ENCODE results near the gene ABCF3.

Gene ABCF3

DNA sequence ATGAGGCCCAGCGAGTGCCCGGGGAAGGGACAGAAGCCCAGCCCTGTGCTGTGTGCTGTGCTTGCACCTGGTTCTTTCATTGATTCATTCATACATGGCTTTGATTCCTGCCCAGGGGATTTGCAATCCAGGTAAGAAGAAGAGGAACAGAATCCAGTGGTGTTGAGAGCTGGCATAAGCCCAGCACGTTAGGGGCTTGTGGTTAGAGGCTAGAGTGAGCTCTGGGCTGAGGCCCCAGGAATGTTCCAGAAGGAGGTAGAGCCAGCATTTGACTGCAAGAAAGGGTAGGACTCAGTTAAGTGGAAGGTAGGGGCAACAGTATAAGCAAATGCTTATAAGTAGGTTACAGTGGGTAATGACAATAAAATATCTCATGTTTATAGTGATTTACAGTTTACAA, 45.7 kb downstream of the ABCF3 start:
- no peak for DNase-seq (ENCODE audit: low read depth)

DNA sequence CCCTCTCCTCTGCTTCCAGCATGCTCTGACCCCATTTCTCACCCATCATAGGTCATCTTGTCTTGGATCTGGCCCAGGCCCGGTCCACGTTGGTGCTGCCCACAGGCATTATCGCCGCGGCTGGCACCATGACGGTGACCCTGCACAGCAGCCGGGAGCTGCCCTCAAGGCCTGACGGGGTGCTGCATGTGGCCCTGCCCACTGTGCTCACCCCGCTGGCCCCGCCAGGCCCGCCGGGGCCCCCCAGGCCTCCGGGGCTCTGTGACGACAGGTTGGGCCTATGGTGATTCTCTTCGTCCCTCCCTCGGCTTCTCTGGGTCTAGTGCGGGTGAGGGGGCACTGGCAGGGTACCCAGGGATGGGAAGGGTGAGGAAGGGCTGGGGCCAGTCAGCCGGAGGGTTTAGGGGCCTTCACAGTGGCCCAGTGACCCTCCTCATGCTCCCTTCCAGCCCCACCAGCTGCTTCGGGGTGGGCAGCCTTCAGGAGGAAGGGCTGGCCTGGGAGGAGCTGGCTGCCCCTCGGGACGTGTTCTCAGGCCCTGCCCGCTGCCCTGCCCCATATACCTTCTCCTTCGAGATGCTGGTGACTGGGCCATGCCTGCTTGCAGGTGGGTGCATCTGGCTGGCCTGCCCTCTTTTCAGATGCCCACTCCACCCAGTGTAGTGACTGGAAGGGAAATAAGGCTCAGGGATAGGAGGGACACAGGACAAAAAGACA, 47.3 kb downstream of the ABCF3 start:
- DNase-seq (ENCODE audit: low read depth), result no peak

DNA sequence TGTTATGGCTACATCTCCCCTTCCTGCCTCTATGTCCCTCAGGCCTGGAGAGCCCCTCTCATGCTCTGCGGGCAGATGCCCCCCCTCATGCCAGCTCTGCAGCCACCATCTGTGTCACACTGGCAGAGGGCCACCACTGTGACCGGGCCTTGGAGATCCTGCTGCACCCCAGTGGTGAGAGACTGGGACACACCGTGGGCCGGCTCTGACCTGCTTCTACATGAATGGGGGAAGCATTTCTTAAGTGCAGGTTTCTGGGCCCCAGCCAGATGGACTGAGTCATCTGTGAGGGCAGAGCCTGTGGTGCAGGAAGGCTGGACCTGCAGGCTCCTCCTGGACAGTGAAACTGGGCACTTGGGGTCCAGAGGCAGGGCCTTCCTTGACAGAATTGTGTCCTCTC, 48.2 kb downstream of the ABCF3 start:
- DNase-seq (ENCODE audit: low read depth), result no peak

DNA sequence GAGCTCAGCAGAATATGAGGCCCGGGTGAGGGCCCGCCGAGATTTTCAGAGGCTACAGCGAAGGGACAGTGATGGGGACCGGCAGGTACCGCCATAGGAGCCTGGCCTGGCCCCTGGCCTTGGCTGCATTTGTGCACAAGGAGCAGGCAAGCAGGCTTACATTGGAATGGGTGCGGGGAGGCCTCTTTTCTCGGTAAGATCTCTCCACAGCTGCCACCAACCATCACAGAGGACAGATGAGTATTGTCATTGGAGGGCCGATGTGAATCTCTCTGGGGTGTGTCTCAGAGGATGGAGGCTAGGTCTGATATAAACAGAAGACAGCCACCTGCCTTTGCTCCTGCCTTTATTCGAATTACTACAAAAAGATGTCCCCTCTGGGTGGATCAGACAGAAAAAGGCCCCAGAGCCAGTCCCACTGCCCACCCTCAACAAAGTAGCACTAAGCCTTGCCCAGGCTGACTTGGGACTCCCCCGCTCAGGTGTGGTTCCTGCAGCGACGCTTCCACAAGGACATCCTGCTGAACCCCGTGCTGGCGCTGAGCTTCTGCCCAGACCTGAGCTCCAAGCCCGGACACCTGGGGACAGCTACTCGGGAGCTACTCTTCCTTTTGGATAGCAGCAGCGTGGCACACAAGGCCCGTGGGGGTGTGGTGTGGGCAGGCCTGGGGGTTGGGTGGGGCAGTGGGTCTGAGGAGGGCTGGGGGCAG, 48.8 kb downstream of the ABCF3 start:
- DNase-seq (ENCODE audit: low read depth), result no peak

DNA sequence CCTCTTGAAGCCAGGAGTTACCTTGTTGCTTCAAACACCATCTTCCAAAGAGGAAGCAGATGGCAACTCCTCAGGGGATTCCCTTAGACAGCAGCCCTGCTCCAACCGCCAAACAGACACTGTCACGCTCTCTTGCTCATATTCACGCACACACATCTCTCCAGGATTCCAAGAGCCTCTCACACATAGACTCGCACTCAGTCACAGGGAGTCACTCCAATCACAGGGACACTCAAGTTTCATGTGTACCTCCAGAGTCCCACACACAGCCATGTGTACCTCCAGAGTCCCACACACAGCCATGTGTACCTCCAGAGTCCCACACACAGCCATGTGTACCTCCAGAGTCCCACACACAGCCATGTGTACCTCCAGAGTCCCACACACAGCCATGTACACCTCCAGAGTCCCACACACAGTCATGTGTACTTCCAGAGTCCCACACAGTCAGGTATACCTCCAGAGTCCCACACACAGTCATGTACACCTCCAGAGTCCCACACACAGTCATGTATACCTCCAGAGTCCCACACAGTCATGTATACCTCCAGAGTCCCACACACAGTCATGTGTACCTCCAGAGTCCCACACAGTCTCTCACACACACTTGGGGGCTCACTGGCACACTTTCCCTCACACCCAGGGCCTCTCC, 49.5 kb downstream of the ABCF3 start:
- DNase-seq (ENCODE audit: low read depth), result no peak

DNA sequence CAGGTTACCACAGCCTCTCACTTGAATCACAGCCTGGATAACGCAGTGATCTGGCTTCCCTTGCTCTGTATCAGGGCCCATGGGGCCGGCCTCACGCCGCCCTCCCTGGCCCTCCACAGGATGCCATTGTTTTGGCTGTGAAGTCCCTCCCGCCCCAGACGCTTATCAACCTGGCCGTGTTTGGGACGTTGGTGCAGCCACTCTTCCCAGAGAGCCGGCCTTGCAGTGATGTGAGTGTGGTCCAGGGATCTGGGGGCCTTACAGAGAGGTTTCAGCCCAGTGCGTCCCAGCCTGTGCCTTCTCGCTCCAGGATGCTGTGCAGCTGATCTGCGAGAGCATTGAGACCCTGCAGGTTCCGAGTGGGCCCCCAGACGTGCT, 50.0 kb downstream of the ABCF3 start:
- DNase-seq (ENCODE audit: low read depth), result no peak

DNA sequence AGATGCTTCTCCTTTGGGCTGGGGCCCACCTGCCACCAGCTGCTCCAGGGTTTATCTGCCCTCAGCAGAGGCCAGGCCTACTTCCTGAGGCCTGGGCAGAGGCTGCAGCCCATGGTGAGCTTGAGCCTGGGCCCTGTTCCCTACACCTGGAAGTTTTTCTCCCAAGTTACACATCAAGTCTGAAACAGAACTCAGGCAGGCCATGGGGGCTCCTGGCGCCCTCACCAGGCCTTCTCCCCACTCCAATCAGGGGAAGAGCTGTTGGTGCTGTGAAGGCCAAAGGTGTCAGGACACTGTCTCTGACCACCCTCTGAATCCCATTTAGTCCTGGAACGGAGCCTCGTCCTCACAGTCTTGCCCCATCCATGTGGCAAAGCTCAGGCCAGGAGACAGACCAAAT, 50.6 kb downstream of the ABCF3 start:
- DNase-seq (ENCODE audit: low read depth), result no peak

DNA sequence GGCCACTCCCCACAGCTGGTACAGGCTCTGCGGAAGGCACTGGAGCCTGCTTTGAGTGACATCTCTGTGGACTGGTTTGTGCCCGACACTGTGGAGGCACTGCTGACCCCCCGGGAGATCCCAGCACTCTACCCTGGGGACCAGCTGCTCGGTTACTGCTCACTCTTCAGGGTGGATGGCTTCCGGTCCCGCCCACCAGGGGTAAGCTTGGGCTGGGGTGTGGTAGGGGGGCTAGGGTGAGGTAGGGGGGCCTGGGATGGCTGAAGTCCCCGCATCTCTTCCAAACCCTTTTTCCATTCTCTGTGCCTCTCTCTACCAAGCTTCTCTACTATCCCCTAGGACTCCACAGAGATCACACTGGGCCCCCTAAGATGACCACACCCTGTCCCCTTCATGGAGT, 51.2 kb downstream of the ABCF3 start:
- no peak for DNase-seq (ENCODE audit: low read depth)

DNA sequence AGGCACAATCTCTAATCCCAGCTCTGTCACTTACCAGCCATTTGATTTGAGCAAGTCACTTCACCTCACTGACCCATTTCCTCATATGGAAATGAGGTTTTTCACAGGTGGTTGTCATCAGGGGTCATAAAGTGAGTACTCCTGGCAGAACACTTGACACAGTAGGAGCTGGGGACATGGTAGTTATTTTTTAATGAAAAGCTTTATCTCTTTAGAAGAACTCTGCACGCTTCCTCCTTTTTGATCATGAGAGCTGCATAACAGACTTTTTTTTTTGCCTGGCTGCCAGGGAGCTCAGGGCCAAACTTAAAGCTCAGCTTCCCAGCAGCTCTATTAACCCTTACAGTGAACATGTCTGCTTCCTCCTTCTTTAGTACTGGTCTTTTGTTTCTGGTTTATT, 51.8 kb downstream of the ABCF3 start:
- DNase-seq (ENCODE audit: low read depth), result no peak

DNA sequence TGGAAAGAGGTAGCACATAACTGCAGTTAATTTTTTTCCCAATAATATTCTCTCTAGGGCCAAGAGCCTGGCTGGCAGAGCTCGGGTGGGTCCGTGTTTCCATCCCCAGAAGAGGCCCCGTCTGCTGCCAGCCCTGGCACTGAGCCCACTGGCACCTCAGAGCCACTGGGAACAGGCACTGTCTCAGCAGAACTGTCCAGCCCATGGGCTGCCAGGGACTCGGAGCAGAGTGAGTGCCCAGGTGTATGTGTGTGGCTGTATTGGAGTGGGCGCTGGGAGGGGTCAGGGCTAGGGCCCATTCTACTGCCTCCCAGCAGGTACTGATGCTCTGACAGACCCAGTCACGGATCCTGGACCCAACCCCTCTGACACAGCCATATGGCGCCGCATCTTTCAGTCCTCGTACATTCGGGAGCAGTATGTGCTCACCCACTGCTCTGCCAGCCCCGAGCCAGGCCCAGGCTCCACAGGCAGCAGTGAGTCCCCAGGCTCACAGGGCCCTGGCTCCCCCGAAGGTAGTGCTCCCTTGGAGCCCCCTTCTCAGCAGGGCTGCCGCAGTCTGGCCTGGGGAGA, 52.3 kb downstream of the ABCF3 start:
- DNase-seq (ENCODE audit: low read depth), result no peak

DNA sequence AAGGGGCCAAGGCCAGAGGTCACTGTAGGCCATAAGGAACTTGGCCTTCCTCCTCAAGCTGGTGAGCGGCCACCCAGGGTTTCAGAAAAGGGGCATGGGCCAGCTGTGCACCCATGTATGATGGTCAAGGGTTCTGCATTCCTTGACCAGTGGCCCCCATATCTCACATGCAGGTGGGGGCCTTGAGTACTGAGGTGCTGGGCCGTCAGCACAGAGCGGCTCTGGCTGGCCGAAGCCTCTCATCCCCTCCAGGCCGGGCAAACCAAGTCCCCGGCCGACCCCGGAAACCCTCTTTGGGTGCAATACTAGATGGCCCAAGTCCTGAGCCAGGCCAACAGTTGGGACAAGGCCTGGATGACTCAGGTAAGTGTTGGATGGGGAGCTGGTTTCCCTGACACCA, 53.2 kb downstream of the ABCF3 start:
- DNase-seq (ENCODE audit: low read depth), result no peak

DNA sequence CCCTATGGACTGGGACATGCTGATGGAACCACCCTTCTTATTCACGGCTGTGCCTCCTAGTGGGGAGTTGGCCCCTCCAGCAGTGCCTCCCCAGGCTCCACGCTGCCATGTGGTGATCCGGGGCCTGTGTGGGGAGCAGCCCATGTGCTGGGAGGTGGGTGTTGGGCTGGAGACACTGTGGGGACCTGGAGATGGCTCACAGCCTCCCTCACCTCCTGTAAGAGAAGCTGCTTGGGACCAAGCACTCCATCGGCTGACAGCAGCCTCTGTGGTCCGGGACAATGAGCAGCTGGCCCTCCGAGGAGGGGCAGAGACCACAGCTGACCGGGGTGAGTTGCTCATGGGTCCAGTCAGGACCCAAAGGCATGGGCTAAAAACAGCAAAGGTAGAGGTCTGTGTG, 53.7 kb downstream of the ABCF3 start:
- DNase-seq (ENCODE audit: low read depth), result no peak

DNA sequence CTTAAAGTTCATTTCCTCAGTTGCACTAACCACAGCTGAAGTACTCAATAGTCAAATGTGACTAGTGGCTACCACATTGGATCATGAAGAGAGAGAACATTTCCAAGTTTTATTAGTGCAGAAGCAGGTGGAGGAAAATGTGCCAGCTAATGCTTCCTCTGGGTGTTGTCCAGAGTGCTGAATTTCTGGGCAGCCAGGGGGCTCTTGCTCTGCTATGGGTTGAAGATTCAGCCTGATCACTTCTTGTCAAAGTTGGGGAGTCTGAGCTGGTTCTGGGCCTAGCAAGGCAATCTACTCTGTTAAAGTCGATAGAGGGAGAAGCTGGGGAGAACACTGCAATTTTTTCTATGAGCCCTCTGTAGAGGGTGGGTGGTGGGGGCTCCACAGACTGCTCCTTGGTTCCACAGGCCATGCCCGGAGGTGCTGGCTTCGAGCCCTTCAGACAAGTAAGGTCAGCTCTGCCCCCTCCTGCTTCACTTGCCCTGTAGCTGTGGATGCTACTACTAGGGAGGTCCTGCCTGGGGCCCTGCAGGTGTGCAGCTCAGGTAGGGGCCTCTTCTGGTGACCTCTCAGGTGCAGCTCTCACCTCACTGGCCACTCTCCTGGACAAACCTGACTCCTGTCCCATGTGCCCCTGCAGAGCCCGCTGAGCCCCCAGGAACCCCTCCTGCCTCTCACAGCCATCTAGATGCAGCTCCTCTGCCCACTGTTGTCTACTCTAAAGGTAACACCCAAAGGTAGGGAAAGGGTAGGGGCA, 54.6 kb downstream of the ABCF3 start:
- DNase-seq (ENCODE audit: low read depth), result no peak

DNA sequence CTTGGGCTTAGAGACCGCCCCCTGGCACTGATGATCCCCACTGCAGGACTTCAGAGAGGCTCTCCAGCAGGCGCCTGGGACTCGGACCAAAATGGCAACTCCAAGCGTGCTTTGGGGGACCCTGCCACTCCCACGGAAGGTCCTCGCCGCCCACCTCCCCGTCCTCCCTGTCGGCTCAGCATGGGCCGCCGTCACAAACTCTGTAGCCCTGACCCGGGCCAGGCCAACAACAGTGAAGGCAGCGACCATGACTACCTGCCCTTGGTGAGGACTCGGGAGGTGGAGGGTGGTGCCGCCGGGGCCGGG, 55.1 kb downstream of the ABCF3 start:
- DNase-seq (ENCODE audit: low read depth), result no peak

DNA sequence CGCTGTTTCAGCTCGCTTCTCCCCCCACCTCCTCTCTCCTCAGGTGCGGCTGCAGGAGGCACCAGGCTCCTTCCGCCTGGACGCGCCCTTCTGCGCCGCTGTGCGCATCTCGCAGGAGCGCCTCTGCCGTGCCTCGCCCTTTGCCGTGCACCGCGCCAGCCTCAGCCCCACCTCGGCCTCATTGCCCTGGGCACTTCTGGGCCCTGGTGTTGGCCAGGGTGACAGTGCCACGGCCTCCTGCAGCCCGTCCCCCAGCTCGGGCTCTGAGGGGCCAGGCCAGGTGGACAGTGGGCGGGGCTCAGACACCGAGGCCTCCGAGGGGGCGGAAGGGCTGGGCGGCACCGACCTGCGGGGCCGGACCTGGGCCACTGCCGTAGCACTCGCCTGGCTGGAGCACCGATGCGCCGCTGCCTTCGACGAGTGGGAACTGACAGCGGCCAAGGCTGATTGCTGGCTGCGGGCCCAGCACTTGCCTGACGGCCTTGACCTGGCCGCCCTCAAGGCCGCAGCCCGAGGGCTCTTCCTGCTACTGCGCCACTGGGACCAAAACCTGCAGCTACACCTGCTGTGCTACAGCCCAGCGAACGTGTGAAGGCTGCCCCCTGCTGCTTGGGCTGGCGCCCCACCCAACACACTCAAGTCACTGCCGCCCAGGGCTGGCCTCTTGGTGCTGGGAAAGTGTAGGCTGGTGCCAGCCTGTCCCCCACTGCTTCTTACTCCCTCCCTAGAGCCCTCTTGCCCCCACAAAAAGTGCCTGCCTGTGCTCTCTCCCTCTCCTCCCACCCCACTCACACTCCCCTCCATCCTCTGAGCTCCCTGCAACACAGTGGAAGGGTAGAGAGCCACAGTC, 55.7 kb downstream of the ABCF3 start:
- no peak for DNase-seq (ENCODE audit: low read depth)

DNA sequence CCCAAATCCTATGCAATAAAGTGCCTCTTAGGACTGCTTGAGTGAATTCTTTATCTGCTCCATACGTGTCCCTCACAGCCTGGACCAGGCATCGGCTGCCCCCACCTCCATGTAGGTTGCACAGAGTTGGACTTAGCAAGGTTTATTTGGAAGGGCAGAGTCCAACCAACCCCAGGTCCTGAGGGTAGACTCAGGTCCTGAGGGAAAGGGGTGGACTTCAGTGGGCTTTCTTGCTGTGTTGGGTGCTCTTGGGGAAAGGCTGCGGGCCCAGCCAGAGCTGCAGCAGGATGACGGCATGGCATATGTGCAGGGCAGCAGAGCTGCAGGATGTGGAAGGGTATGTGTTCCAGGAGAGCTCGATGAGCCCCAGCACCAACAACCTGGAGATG, 56.3 kb downstream of the ABCF3 start:
- no peak for DNase-seq (ENCODE audit: low read depth)

All from activated T-cell treated with anti-CD3 and anti-CD28 coated beads for 24 hours (primary cell).